ENCODE measurements around the gene HAND2.

Gene HAND2

GRCh38 chr4:173535957-173536356 is 5.9 kb upstream of the HAND2 start:
- Histone ChIP-seq H3F3A (ENCODE audit: low read depth) (no peaks in the 10 kb centered on the region), H3K9me2 (replicated peaks; ENCODE audit: low read depth, low read length) (no peaks in the 10 kb centered on the region), H3K9ac (ENCODE audit: low read depth, low read length, poor library complexity, severe bottlenecking) (no peak overlapping the region), H2AFZ (ENCODE audit: low read length) (no peak overlapping the region), H3K27me3 (ENCODE audit: insufficient read depth, low read length, poor library complexity, severe bottlenecking) (no peaks in the 10 kb centered on the region), H4K20me1 (ENCODE audit: insufficient read depth, low read length, poor library complexity, severe bottlenecking) (no peaks in the 10 kb centered on the region), H3K4me2 (ENCODE audit: low read depth, low read length, poor library complexity, severe bottlenecking) (no peak overlapping the region), H3K36me3 (ENCODE audit: insufficient read depth, low read length) (no peaks in the 10 kb centered on the region), H3K4me3 (ENCODE audit: low read length, poor library complexity, severe bottlenecking) (no peak overlapping the region), H3K9me3 (ENCODE audit: insufficient read depth, low read depth, low read length) (no peaks in the 10 kb centered on the region), H3K79me2 (ENCODE audit: insufficient read depth, low read length) (no peaks in the 10 kb centered on the region), H3K4me1 (ENCODE audit: insufficient read depth, low read length, poor library complexity, severe bottlenecking) (no peaks in the 10 kb centered on the region)
- TF ChIP-seq EZH2phosphoT487 (IDR thresholded peaks at IDR 0.05; ENCODE audit: borderline replicate concordance) (no peak), CTCF (conservative IDR thresholded peaks at IDR 0.05; ENCODE audit: low read length) (no peak)

- Histone ChIP-seq H4K20me1 (ENCODE audit: insufficient read depth, low read length, poor library complexity, severe bottlenecking) (no peaks in the 10 kb centered on the region), H2AFZ (ENCODE audit: low read length) (no peak overlapping the region), H3K4me3 (ENCODE audit: low read length, poor library complexity, severe bottlenecking) (no peak overlapping the region), H3F3A (ENCODE audit: low read depth) (no peaks in the 10 kb centered on the region), H3K4me1 (ENCODE audit: insufficient read depth, low read length, poor library complexity, severe bottlenecking) (no peaks in the 10 kb centered on the region), H3K36me3 (ENCODE audit: insufficient read depth, low read length) (no peaks in the 10 kb centered on the region), H3K4me2 (ENCODE audit: low read depth, low read length, poor library complexity, severe bottlenecking) (no peak overlapping the region), H3K79me2 (ENCODE audit: insufficient read depth, low read length) (no peaks in the 10 kb centered on the region), H3K9me2 (replicated peaks; ENCODE audit: low read depth, low read length) (no peaks in the 10 kb centered on the region), H3K27me3 (ENCODE audit: insufficient read depth, low read length, poor library complexity, severe bottlenecking) (no peaks in the 10 kb centered on the region), H3K9ac (ENCODE audit: low read depth, low read length, poor library complexity, severe bottlenecking) (no peak overlapping the region), H3K9me3 (ENCODE audit: insufficient read depth, low read depth, low read length) (no peaks in the 10 kb centered on the region)
- TF ChIP-seq EZH2phosphoT487 (IDR thresholded peaks at IDR 0.05; ENCODE audit: borderline replicate concordance) (no peak), CTCF (conservative IDR thresholded peaks at IDR 0.05; ENCODE audit: low read length) (no peak)
Observed at GRCh38 chr4:173535165-173535902, 5.3 kb upstream of the HAND2 start.

- Histone ChIP-seq H3K36me3 (ENCODE audit: insufficient read depth, low read length) (no peaks in the 10 kb centered on the region), H3K4me1 (ENCODE audit: insufficient read depth, low read length, poor library complexity, severe bottlenecking) (no peaks in the 10 kb centered on the region), H3K9me3 (ENCODE audit: insufficient read depth, low read depth, low read length) (no peaks in the 10 kb centered on the region), H3K4me2 (ENCODE audit: low read depth, low read length, poor library complexity, severe bottlenecking) (no peak overlapping the region), H3F3A (ENCODE audit: low read depth) (no peaks in the 10 kb centered on the region), H2AFZ (ENCODE audit: low read length) (no peak overlapping the region), H3K79me2 (ENCODE audit: insufficient read depth, low read length) (no peaks in the 10 kb centered on the region), H3K9me2 (replicated peaks; ENCODE audit: low read depth, low read length) (no peaks in the 10 kb centered on the region), H3K27me3 (ENCODE audit: insufficient read depth, low read length, poor library complexity, severe bottlenecking) (no peaks in the 10 kb centered on the region), H3K9ac (ENCODE audit: low read depth, low read length, poor library complexity, severe bottlenecking) (no peak overlapping the region), H4K20me1 (ENCODE audit: insufficient read depth, low read length, poor library complexity, severe bottlenecking) (no peaks in the 10 kb centered on the region), H3K4me3 (ENCODE audit: low read length, poor library complexity, severe bottlenecking) (no peak overlapping the region)
- TF ChIP-seq CTCF (conservative IDR thresholded peaks at IDR 0.05; ENCODE audit: low read length) (no peak), EZH2phosphoT487 (IDR thresholded peaks at IDR 0.05; ENCODE audit: borderline replicate concordance) (no peak)
Observed at GRCh38 chr4:173534434-173534833, 4.4 kb upstream of the HAND2 start.

Measured in Loucy (cell line).